Measurements from ENCODE around the gene TMEM141.

- TF ChIP-seq CTCF (IDR thresholded peaks at IDR 0.05), result no peak
- TF ChIP-seq EZH2 (IDR thresholded peaks at IDR 0.05), result no peak
- no peak for TF ChIP-seq EZH2phosphoT487 (IDR thresholded peaks at IDR 0.05)
Measured at GRCh38 chr9:136761545-136761981, 29.6 kb upstream of the TMEM141 start.
